Vagina (tissue), 2 donors: ENCODE results near the gene EML1. TPM values are rescaled to one million over a fixed set of nuclear protein-coding genes. Genes with fewer than 3 reads are reported as not detected.
A peak's percentile ranks its signal among the peaks of the same experiment; 100 is the strongest.

Experiments
- DNase-seq, 2 donors: peaks; one replicate each; pipeline ENCODE4 v3.0.0-alpha.2; 2017; ENCODE audit errors: extremely low spot score in 2 of 2
- H3K27ac ChIP-seq: fragments of 200-600 bp; sonication (generic); one replicate; pipeline ENCODE4 v1.5.1; 2019
- H3K27me3 ChIP-seq: fragments of 200-600 bp; sonication (generic); one replicate; pipeline ENCODE4 v1.5.1; 2019
- H3K36me3 ChIP-seq, 2 donors: fragments of 200-600 bp; sonication (generic); one replicate each; pipeline ENCODE4 v1.5.1; 2017 to 2019
- H3K4me1 ChIP-seq: fragments of 200-600 bp; sonication (generic); one replicate; pipeline ENCODE4 v1.5.1; 2019
- H3K4me3 ChIP-seq, 2 donors: fragments of 200-600 bp; sonication (generic); 1 replicate in 1 of 2; 2 replicates in 1 of 2; pipeline ENCODE4 v1.5.1; 2016 to 2019
- H3K9me3 ChIP-seq: fragments of 200-600 bp; sonication (generic); one replicate; pipeline ENCODE4 v1.5.1; 2019
- POLR2A ChIP-seq, 2 donors: fragments of 450-650 bp; IDR thresholded peaks; one replicate each; pipeline ENCODE4 v1.6.1; 2017; ENCODE audit warnings: antibody characterized with exemption in 2 of 2, mild to moderate bottlenecking in 2 of 2, moderate library complexity in 2 of 2
- POLR2AphosphoS5 ChIP-seq, 2 donors: sonication (generic); formaldehyde crosslinking; IDR thresholded peaks; one replicate each; pipeline ENCODE4 v1.9.0; 2017; ENCODE audit warnings: antibody characterized with exemption in 2 of 2, mild to moderate bottlenecking in 2 of 2, low read depth in 1 of 2; ENCODE audit not compliant: insufficient read depth in 1 of 2
- intact Hi-C: fragments of 100-400 bp; cut with DNase I; formaldehyde crosslinking; loops from one replicate; pipeline ENCODE4 v1.15.1; 2023
- total RNA-seq: library from RNA; depleted of rRNA; stranded (reverse); fragments of >200 nt; gene quantifications from one replicate; pipeline ENCODE4 v1.2.3, GENCODE V29; 2016
- TF ChIP-seq, protein P1 (sequence below), 3 experiments: fragments of 450-650 bp in 2 of 3; fragments of 200-600 bp in 1 of 3; sonication (generic) in 1 of 3; IDR thresholded peaks; one replicate each; pipeline ENCODE4 v1.5.1; 2017 to 2019; ENCODE audit warnings: antibody characterized with exemption in 3 of 3, mild to moderate bottlenecking in 2 of 3, moderate library complexity in 2 of 3

EML1 gene
- total RNA-seq, 1 donor from 2014 or later: 32.7 TPM

- no peak overlapping the region for H3K27ac ChIP-seq
Observed at GRCh38 chr14:99969673-99970322, 176.6 kb downstream of the EML1 start.

GRCh38 chr14:99971087-99971940, 178.1 kb downstream of the EML1 start:
- Histone ChIP-seq H3K4me1 (peaks cover 4% of the 10 kb centered on the region), H3K4me3 (peak overlapping the region; percentile 89 to 90), H3K36me3 (no peaks in the 10 kb centered on the region), H3K27ac (peak overlapping the region; percentile 64), H3K9me3 (no peaks in the 10 kb centered on the region), H3K27me3 (no peaks in the 10 kb centered on the region)
- intact Hi-C loops: no loop called here
- no peak for DNase-seq
- TF ChIP-seq POLR2AphosphoS5 (IDR thresholded peaks at IDR 0.05; ENCODE audit: insufficient read depth in 1 of 2, low read depth in 1 of 2) (peak in 1 of 2 donors; percentile 33), POLR2A (IDR thresholded peaks at IDR 0.05) (peak in 1 of 2 donors; percentile 56)
- TF ChIP-seq, protein P1, sequence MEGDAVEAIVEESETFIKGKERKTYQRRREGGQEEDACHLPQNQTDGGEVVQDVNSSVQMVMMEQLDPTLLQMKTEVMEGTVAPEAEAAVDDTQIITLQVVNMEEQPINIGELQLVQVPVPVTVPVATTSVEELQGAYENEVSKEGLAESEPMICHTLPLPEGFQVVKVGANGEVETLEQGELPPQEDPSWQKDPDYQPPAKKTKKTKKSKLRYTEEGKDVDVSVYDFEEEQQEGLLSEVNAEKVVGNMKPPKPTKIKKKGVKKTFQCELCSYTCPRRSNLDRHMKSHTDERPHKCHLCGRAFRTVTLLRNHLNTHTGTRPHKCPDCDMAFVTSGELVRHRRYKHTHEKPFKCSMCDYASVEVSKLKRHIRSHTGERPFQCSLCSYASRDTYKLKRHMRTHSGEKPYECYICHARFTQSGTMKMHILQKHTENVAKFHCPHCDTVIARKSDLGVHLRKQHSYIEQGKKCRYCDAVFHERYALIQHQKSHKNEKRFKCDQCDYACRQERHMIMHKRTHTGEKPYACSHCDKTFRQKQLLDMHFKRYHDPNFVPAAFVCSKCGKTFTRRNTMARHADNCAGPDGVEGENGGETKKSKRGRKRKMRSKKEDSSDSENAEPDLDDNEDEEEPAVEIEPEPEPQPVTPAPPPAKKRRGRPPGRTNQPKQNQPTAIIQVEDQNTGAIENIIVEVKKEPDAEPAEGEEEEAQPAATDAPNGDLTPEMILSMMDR (IDR thresholded peaks at IDR 0.05): no peak

More at GRCh38 chr14:99969673-99970322, 176.6 kb downstream of the EML1 start:
- Histone ChIP-seq H3K4me1 (peaks cover 4% of the 10 kb centered on the region), H3K27me3 (no peaks in the 10 kb centered on the region), H3K36me3 (no peaks in the 10 kb centered on the region), H3K9me3 (no peaks in the 10 kb centered on the region), H3K4me3 (no peak overlapping the region)
- TF ChIP-seq POLR2AphosphoS5 (IDR thresholded peaks at IDR 0.05; ENCODE audit: insufficient read depth in 1 of 2, low read depth in 1 of 2) (no peak), POLR2A (IDR thresholded peaks at IDR 0.05) (no peak)
- TF ChIP-seq, protein P1 (IDR thresholded peaks at IDR 0.05): no peak
- DNase-seq: no peak
- intact Hi-C loops: no loop called here

- Histone ChIP-seq H3K9me3 (no peaks in the 10 kb centered on the region), H3K4me1 (peaks cover 4% of the 10 kb centered on the region), H3K36me3 (no peaks in the 10 kb centered on the region), H3K4me3 (peak overlapping the region; percentile 89 to 90), H3K27ac (peak overlapping the region; percentile 72), H3K27me3 (no peaks in the 10 kb centered on the region)
- intact Hi-C loops: no loop called here
- no peak for DNase-seq
- no peak for TF ChIP-seq POLR2A (IDR thresholded peaks at IDR 0.05)
Observed at GRCh38 chr14:99971941-99972747, 178.9 kb downstream of the EML1 start.

DNA sequence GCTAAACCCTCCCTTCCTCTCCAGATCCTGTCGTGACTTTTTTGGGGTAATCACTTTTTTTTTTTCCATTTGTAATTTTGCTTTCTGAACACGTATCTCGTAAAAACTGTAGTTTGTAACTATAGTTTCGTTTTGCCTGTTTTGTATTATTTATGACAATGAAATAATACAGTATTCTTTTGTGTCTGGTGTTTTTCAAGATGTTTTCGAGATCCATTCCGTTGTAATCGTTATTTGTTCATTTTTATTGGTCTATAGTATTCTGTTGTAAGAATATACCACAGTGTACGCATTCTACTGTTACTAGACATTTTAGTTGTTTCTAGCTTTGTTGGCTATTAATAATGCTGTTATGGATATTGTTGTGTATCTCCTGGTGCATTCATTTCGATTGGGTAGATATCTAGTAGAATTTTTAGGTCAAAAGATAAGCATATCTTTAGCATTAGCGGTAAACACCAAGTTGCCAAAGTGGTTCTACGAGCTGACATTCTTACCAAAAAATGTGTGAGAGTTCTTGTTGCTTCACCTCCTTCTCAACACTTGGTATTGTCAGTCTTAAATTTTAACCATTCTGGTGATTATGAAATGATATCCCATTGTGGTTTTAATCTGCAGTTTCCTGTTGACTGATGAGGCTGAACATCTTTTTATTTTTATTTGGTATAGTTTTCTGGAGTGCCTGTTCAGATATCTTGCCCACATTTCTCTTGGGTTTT, 179.7 kb downstream of the EML1 start:
- Histone ChIP-seq H3K27me3 (no peaks in the 10 kb centered on the region), H3K27ac (no peak overlapping the region), H3K36me3 (no peaks in the 10 kb centered on the region), H3K9me3 (no peaks in the 10 kb centered on the region), H3K4me3 (peak overlapping the region; percentile 89 to 90), H3K4me1 (peaks cover 4% of the 10 kb centered on the region)
- no peak for TF ChIP-seq POLR2A (IDR thresholded peaks at IDR 0.05)
- TF ChIP-seq POLR2AphosphoS5 (IDR thresholded peaks at IDR 0.05; ENCODE audit: insufficient read depth in 1 of 2, low read depth in 1 of 2): no peak
- TF ChIP-seq, protein P1 (IDR thresholded peaks at IDR 0.05): no peak
- no peak for DNase-seq
- intact Hi-C loops: no loop called here

DNA sequence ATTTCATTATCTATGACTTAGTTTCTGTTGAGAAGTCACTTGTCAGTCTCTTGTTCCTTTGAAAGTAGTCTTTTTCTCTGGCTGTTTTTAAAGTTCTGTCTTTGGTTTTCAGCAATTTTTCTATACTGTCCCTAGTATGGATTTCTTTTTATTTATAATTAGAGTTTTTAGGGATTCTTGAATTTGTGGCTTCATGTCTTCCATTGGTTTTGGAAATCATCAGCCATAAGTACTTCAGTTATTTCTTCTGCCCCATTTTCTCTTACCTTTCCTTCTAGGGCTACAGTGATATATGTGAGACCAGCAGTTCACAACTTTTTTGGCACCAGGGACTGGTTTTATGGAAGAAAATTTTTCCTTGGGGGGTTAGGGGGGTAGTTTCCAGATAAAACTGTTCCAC, 182.0 kb downstream of the EML1 start:
- intact Hi-C loops: no loop called here
- H3K4me3 ChIP-seq: no peak overlapping the region
- H3K36me3 ChIP-seq: no peaks in the 10 kb centered on the region
- H3K4me1 ChIP-seq: peaks cover 4% of the 10 kb centered on the region
- H3K9me3 ChIP-seq: no peaks in the 10 kb centered on the region
- no peaks in the 10 kb centered on the region for H3K27me3 ChIP-seq
- H3K27ac ChIP-seq: no peak overlapping the region
- DNase-seq: no peak
- no peak for TF ChIP-seq POLR2AphosphoS5 (IDR thresholded peaks at IDR 0.05; ENCODE audit: insufficient read depth in 1 of 2, low read depth in 1 of 2)
- TF ChIP-seq POLR2A (IDR thresholded peaks at IDR 0.05): no peak
- TF ChIP-seq, protein P1 (IDR thresholded peaks at IDR 0.05): no peak
